ENCODE measurements around the gene METTL24. TPM values are rescaled to one million over a fixed set of nuclear protein-coding genes. Genes with fewer than 3 reads are reported as not detected.
"Not testable (repeated sequence)": the region's sequence is repeated elsewhere in the genome, so short reads cannot be mapped to it uniquely, and the experiment has no call there.

METTL24 gene
- total and polyA plus RNA-seq, 10 of the 15 experiments (the other 5 are each of a cell fraction or from before 2014, with no cell fraction given) = 0.20 TPM; not detected in 9

GRCh38 chr6:110236007-110236406 is 122.1 kb downstream of the METTL24 start:
- H3K4me1 ChIP-seq (ENCODE audit: control insufficient read depth, insufficient read depth, low read length); H3K27ac ChIP-seq (ENCODE audit: control insufficient read depth, insufficient read depth); H3K36me3 ChIP-seq (ENCODE audit: control insufficient read depth in 2 of 2, insufficient read depth in 2 of 2, low read length in 1 of 2); RAD21 ChIA-PET (ENCODE audit: unreplicated experiment); H3K9ac ChIP-seq (ENCODE audit: control insufficient read depth, insufficient read depth, low read length); POLR2A ChIA-PET; intact Hi-C loops (cut with micrococcal nuclease; ENCODE audit: unreplicated experiment); in situ Hi-C loops (cut with MboI); H3K9me3 ChIP-seq (replicated peaks; ENCODE audit: control insufficient read depth, insufficient read depth, low read length); CTCF ChIA-PET; H3K4me2 ChIP-seq (ENCODE audit: control insufficient read depth, insufficient read depth); H2AFZ ChIP-seq (ENCODE audit: control insufficient read depth, low read depth, low read length); DNase-seq (ENCODE audit: low read depth, low spot score); H3K27me3 ChIP-seq (replicated peaks in 1 of 2; ENCODE audit: control insufficient read depth in 2 of 2, insufficient read depth in 2 of 2, low read length in 1 of 2); H3K4me3 ChIP-seq; H3K79me2 ChIP-seq (ENCODE audit: control insufficient read depth, insufficient read depth, low read length); BruUV-seq (replicated peaks); FAIRE-seq; H4K20me1 ChIP-seq (ENCODE audit: control insufficient read depth, insufficient read depth); ATAC-seq: not testable (repeated sequence)
- SMC1A ChIA-PET (ENCODE audit: uncharacterized antibody, unreplicated experiment) = interaction anchor here (0.9 to 1.4 kb wide), 2 partner anchors 55 to 155 kb away, joined by 3 to 5 read pairs; no protein-coding TSS in a partner anchor
- 100% methylated on average over 1 of the region's 1 CpG for WGBS (ENCODE audit: insufficient coverage, insufficient replicate concordance, low lambda C conversion rate, missing lambda C conversion rate)

GRCh38 chr6:110233770-110234374 is 124.3 kb downstream of the METTL24 start:
- RAD21 ChIA-PET (ENCODE audit: unreplicated experiment) = interaction anchor here (0.9 to 1.0 kb wide), 2 partner anchors 53 to 156 kb away, joined by 3 read pairs; partner anchors contain the start of gene CDC40
- Histone ChIP-seq H3K4me1 (ENCODE audit: control insufficient read depth, insufficient read depth, low read length) (peaks cover 5% of the 10 kb centered on the region; the same call in 1 of the 2 replicates), H2AFZ (ENCODE audit: control insufficient read depth, low read depth, low read length) (no peak overlapping the region), H3K4me3 (0 out of 2 replicates have a peak overlapping the region, but pooled peaks have one; percentile 1), H3K79me2 (ENCODE audit: control insufficient read depth, insufficient read depth, low read length) (no peaks in the 10 kb centered on the region), H3K36me3 (ENCODE audit: control insufficient read depth in 2 of 2, insufficient read depth in 2 of 2, low read length in 1 of 2) (no peaks in the 10 kb centered on the region), H3K4me2 (ENCODE audit: control insufficient read depth, insufficient read depth) (peak overlapping the region; percentile 54; the same call in 1 of the 2 replicates), H3K9ac (ENCODE audit: control insufficient read depth, insufficient read depth, low read length) (no peak overlapping the region), H4K20me1 (ENCODE audit: control insufficient read depth, insufficient read depth) (no peaks in the 10 kb centered on the region), H3K27ac (ENCODE audit: control insufficient read depth, insufficient read depth) (peak overlapping the region; percentile 31; the same call in 1 of the 2 replicates), H3K27me3 (replicated peaks in 1 of 2; ENCODE audit: control insufficient read depth in 2 of 2, insufficient read depth in 2 of 2, low read length in 1 of 2) (no peaks in the 10 kb centered on the region), H3K9me3 (replicated peaks; ENCODE audit: control insufficient read depth, insufficient read depth, low read length) (no peaks in the 10 kb centered on the region)
- SMC1A ChIA-PET (ENCODE audit: uncharacterized antibody, unreplicated experiment) = interaction anchor here (0.6 to 1.4 kb wide), 4 partner anchors 23 to 62 kb away, joined by 3 to 7 read pairs (median 3); no protein-coding TSS in a partner anchor
- intact Hi-C loops (cut with micrococcal nuclease; ENCODE audit: unreplicated experiment) (no loop called here), in situ Hi-C loops (cut with MboI) (no loop called here)
- FAIRE-seq (peak; percentile 84), DNase-seq (ENCODE audit: low read depth, low spot score) (peak; percentile 15), ATAC-seq (peak; percentile 98)
- CTCF ChIA-PET = interaction anchor here (1.1 to 1.4 kb wide), 3 partner anchors 10 to 27 kb away, joined by 3 read pairs; no protein-coding TSS in a partner anchor
- WGBS (ENCODE audit: insufficient coverage, insufficient replicate concordance, low lambda C conversion rate, missing lambda C conversion rate) = 100% methylated on average over 2 of the region's 2 CpGs
- POLR2A ChIA-PET = interaction anchor here (0.5 to 1.2 kb wide), 2 partner anchors 53 to 156 kb away, joined by 3 to 4 read pairs; no protein-coding TSS in a partner anchor
- no TSS peak for BruUV-seq (replicated peaks)
- TF ChIP-seq POU2F2 (IDR thresholded peaks at IDR 0.05; ENCODE audit: borderline replicate concordance, low read depth, low read length) = no peak
- TF ChIP-seq ETV6 (conservative IDR thresholded peaks at IDR 0.05 in 1 of 2, IDR thresholded peaks at IDR 0.05 in 1 of 2; ENCODE audit: borderline replicate concordance in 1 of 2, low read depth in 1 of 2) = no peak
- no peak for TF ChIP-seq YY1 (IDR thresholded peaks at IDR 0.05; ENCODE audit: low read depth, low read length)
- TF ChIP-seq NBN (IDR thresholded peaks at IDR 0.05) = no peak
- TF ChIP-seq CREB1 (IDR thresholded peaks at IDR 0.05; ENCODE audit: low read depth) = no peak
- no peak for TF ChIP-seq ZNF207 (IDR thresholded peaks at IDR 0.05; ENCODE audit: borderline replicate concordance)
- no peak for TF ChIP-seq KLF5 (IDR thresholded peaks at IDR 0.05; ENCODE audit: partially characterized antibody)
- TF ChIP-seq RAD21 (IDR thresholded peaks at IDR 0.05; ENCODE audit: insufficient read depth, low read depth, low read length) = no peak
- TF ChIP-seq MTA3 (IDR thresholded peaks at IDR 0.05; ENCODE audit: borderline replicate concordance, low read length) = no peak
- TF ChIP-seq WRNIP1 (IDR thresholded peaks at IDR 0.05; ENCODE audit: borderline replicate concordance, low read depth, low read length) = no peak
- no peak for TF ChIP-seq TCF7 (IDR thresholded peaks at IDR 0.05; ENCODE audit: borderline replicate concordance)
- TF ChIP-seq SRF (IDR thresholded peaks at IDR 0.05; ENCODE audit: low read depth in 2 of 2, low read length in 2 of 2) = no peak
- TF ChIP-seq, protein P1, sequence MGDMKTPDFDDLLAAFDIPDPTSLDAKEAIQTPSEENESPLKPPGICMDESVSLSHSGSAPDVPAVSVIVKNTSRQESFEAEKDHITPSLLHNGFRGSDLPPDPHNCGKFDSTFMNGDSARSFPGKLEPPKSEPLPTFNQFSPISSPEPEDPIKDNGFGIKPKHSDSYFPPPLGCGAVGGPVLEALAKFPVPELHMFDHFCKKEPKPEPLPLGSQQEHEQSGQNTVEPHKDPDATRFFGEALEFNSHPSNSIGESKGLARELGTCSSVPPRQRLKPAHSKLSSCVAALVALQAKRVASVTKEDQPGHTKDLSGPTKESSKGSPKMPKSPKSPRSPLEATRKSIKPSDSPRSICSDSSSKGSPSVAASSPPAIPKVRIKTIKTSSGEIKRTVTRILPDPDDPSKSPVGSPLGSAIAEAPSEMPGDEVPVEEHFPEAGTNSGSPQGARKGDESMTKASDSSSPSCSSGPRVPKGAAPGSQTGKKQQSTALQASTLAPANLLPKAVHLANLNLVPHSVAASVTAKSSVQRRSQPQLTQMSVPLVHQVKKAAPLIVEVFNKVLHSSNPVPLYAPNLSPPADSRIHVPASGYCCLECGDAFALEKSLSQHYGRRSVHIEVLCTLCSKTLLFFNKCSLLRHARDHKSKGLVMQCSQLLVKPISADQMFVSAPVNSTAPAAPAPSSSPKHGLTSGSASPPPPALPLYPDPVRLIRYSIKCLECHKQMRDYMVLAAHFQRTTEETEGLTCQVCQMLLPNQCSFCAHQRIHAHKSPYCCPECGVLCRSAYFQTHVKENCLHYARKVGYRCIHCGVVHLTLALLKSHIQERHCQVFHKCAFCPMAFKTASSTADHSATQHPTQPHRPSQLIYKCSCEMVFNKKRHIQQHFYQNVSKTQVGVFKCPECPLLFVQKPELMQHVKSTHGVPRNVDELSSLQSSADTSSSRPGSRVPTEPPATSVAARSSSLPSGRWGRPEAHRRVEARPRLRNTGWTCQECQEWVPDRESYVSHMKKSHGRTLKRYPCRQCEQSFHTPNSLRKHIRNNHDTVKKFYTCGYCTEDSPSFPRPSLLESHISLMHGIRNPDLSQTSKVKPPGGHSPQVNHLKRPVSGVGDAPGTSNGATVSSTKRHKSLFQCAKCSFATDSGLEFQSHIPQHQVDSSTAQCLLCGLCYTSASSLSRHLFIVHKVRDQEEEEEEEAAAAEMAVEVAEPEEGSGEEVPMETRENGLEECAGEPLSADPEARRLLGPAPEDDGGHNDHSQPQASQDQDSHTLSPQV (IDR thresholded peaks at IDR 0.05) = no peak

Measured in GM12878 (cell line).